ENCODE data around the gene SH2D2A. TPM values are rescaled to one million over a fixed set of nuclear protein-coding genes. Genes with fewer than 3 reads are reported as not detected.

SH2D2A gene
- total RNA-seq, 1 experiment from 2014 or later: 4.9 TPM

DNA sequence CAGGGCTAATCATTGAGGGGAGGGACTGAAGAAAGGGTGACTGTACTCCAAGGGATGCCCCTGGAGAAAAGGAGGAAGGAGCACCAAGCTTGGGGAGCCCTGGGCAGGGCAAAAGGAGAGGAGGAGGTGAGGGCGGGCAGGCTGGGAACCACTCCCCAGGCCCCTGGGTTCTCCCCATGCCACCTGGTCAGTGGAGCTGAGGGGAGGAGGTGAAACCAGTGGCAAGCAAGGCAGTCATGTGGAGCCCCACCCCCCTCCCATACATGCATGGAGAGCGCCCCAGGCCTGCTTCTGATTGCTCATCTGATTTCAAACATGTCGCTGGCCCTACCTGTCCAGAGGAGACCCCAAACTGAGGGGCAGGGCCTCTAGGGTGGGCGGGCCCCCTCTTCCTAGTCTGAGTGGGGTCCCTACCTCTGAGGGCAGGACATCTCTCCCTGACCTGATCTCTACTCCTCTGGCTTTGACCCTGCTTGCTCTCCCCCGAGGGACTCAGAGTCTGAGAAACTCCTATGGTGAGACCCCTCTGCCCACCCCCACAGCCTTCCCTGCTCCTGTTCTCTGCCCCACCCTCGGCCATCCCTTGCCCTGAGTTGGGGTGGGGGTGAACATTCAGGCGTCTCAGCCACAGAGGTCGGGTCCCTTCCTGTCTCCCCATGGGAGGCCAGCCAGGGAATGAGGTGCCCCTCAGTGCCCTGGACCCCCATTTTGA lies 23.7 kb upstream of the SH2D2A start:
- Mint-ChIP-seq H3K9me3 (no peaks in the 10 kb centered on the region), H3K27me3 (ENCODE audit: low read depth) (peaks cover 63% of the 10 kb centered on the region), H3K27ac (no peak overlapping the region), H3K4me3 (no peak overlapping the region), H3K36me3 (no peaks in the 10 kb centered on the region), H3K4me1 (peaks cover 10% of the 10 kb centered on the region)
- TF ChIP-seq, protein P1, sequence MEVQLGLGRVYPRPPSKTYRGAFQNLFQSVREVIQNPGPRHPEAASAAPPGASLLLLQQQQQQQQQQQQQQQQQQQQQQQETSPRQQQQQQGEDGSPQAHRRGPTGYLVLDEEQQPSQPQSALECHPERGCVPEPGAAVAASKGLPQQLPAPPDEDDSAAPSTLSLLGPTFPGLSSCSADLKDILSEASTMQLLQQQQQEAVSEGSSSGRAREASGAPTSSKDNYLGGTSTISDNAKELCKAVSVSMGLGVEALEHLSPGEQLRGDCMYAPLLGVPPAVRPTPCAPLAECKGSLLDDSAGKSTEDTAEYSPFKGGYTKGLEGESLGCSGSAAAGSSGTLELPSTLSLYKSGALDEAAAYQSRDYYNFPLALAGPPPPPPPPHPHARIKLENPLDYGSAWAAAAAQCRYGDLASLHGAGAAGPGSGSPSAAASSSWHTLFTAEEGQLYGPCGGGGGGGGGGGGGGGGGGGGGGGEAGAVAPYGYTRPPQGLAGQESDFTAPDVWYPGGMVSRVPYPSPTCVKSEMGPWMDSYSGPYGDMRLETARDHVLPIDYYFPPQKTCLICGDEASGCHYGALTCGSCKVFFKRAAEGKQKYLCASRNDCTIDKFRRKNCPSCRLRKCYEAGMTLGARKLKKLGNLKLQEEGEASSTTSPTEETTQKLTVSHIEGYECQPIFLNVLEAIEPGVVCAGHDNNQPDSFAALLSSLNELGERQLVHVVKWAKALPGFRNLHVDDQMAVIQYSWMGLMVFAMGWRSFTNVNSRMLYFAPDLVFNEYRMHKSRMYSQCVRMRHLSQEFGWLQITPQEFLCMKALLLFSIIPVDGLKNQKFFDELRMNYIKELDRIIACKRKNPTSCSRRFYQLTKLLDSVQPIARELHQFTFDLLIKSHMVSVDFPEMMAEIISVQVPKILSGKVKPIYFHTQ (CRISPR knock-in tag; IDR thresholded peaks at IDR 0.05): no peak
- no peak for TF ChIP-seq ZNF263 (CRISPR knock-in tag; IDR thresholded peaks at IDR 0.05; ENCODE audit: low read depth)
- no peak for TF ChIP-seq HMGA2 (CRISPR knock-in tag; IDR thresholded peaks at IDR 0.05)
- TF ChIP-seq, protein P2, sequence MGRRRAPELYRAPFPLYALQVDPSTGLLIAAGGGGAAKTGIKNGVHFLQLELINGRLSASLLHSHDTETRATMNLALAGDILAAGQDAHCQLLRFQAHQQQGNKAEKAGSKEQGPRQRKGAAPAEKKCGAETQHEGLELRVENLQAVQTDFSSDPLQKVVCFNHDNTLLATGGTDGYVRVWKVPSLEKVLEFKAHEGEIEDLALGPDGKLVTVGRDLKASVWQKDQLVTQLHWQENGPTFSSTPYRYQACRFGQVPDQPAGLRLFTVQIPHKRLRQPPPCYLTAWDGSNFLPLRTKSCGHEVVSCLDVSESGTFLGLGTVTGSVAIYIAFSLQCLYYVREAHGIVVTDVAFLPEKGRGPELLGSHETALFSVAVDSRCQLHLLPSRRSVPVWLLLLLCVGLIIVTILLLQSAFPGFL (CRISPR knock-in tag; IDR thresholded peaks at IDR 0.05; ENCODE audit: borderline replicate concordance): no peak
- no peak for TF ChIP-seq JAZF1 (CRISPR knock-in tag; IDR thresholded peaks at IDR 0.05)
- TF ChIP-seq, protein P3, sequence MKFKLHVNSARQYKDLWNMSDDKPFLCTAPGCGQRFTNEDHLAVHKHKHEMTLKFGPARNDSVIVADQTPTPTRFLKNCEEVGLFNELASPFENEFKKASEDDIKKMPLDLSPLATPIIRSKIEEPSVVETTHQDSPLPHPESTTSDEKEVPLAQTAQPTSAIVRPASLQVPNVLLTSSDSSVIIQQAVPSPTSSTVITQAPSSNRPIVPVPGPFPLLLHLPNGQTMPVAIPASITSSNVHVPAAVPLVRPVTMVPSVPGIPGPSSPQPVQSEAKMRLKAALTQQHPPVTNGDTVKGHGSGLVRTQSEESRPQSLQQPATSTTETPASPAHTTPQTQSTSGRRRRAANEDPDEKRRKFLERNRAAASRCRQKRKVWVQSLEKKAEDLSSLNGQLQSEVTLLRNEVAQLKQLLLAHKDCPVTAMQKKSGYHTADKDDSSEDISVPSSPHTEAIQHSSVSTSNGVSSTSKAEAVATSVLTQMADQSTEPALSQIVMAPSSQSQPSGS (CRISPR knock-in tag; IDR thresholded peaks at IDR 0.05; ENCODE audit: borderline replicate concordance, low read depth): no peak
- TF ChIP-seq GTF2I (CRISPR knock-in tag; conservative IDR thresholded peaks at IDR 0.05): no peak
- TF ChIP-seq, protein P4, sequence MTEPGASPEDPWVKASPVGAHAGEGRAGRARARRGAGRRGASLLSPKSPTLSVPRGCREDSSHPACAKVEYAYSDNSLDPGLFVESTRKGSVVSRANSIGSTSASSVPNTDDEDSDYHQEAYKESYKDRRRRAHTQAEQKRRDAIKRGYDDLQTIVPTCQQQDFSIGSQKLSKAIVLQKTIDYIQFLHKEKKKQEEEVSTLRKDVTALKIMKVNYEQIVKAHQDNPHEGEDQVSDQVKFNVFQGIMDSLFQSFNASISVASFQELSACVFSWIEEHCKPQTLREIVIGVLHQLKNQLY (CRISPR knock-in tag; IDR thresholded peaks at IDR 0.05): no peak
- TF ChIP-seq, protein P5, sequence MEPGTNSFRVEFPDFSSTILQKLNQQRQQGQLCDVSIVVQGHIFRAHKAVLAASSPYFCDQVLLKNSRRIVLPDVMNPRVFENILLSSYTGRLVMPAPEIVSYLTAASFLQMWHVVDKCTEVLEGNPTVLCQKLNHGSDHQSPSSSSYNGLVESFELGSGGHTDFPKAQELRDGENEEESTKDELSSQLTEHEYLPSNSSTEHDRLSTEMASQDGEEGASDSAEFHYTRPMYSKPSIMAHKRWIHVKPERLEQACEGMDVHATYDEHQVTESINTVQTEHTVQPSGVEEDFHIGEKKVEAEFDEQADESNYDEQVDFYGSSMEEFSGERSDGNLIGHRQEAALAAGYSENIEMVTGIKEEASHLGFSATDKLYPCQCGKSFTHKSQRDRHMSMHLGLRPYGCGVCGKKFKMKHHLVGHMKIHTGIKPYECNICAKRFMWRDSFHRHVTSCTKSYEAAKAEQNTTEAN (CRISPR knock-in tag; IDR thresholded peaks at IDR 0.05): no peak
- CTCF ChIA-PET: interaction anchor here (0.8 to 6.6 kb wide), 14 partner anchors 8 to 199 kb away, joined by 3 to 177 read pairs (median 12); partner anchors contain the start of genes BCAN, INSRR, LRRC71 and NTRK1
- no peak for ATAC-seq
- POLR2A ChIA-PET: no interaction called here
- no peak for DNase-seq (ENCODE audit: low spot score)

DNA sequence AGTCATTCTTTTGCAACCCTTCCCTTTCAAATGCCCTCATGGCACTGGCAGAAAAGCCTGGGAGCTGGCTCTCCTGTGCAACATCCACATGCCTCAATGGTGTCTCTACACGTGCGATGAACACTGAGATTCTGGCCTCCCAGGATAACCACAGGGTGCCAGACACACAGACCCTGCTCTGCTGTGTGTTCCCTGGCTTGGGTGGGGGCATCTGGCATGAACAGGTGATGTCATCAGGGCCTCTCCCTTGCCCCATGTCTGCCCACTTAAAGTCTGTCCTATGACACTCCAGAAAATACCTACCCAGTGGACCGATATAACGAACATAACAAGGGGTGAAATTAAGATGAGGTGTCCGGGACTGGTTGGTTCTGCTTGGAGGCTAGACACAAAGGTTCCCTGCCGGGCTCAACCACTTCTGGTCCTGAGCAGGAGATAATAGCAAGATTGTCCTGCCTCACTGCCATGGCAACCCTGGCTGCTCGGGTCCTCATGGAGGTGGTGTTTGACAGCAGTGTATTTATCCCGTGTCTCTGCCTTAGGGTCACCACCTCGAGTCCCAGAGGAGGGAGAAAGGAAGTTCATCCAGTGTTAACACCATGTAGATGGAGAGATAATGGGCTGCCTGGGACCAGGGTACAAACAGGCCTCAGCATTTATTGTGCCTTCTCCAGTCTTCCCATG lies 22.9 kb upstream of the SH2D2A start:
- peaks cover 7% of the 10 kb centered on the region for H3K4me1 Mint-ChIP-seq
- no peak for DNase-seq (ENCODE audit: low spot score)
- POLR2A ChIA-PET: no interaction called here
- H3K36me3 Mint-ChIP-seq: no peaks in the 10 kb centered on the region
- H3K4me3 Mint-ChIP-seq: no peak overlapping the region
- H3K27ac Mint-ChIP-seq: no peak overlapping the region
- ATAC-seq: no peak
- H3K9me3 Mint-ChIP-seq: no peaks in the 10 kb centered on the region
- CTCF ChIA-PET: interaction anchor here (1.0 to 6.6 kb wide), 31 partner anchors 9 to 194 kb away, joined by 3 to 177 read pairs (median 6); partner anchors contain the start of genes CRABP2, HDGF, INSRR and LRRC71
- H3K27me3 Mint-ChIP-seq (ENCODE audit: low read depth): peaks cover 61% of the 10 kb centered on the region
- TF ChIP-seq, protein P6, sequence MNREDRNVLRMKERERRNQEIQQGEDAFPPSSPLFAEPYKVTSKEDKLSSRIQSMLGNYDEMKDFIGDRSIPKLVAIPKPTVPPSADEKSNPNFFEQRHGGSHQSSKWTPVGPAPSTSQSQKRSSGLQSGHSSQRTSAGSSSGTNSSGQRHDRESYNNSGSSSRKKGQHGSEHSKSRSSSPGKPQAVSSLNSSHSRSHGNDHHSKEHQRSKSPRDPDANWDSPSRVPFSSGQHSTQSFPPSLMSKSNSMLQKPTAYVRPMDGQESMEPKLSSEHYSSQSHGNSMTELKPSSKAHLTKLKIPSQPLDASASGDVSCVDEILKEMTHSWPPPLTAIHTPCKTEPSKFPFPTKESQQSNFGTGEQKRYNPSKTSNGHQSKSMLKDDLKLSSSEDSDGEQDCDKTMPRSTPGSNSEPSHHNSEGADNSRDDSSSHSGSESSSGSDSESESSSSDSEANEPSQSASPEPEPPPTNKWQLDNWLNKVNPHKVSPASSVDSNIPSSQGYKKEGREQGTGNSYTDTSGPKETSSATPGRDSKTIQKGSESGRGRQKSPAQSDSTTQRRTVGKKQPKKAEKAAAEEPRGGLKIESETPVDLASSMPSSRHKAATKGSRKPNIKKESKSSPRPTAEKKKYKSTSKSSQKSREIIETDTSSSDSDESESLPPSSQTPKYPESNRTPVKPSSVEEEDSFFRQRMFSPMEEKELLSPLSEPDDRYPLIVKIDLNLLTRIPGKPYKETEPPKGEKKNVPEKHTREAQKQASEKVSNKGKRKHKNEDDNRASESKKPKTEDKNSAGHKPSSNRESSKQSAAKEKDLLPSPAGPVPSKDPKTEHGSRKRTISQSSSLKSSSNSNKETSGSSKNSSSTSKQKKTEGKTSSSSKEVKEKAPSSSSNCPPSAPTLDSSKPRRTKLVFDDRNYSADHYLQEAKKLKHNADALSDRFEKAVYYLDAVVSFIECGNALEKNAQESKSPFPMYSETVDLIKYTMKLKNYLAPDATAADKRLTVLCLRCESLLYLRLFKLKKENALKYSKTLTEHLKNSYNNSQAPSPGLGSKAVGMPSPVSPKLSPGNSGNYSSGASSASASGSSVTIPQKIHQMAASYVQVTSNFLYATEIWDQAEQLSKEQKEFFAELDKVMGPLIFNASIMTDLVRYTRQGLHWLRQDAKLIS (CRISPR knock-in tag; IDR thresholded peaks at IDR 0.05; ENCODE audit: borderline replicate concordance): no peak
- TF ChIP-seq, protein P7, sequence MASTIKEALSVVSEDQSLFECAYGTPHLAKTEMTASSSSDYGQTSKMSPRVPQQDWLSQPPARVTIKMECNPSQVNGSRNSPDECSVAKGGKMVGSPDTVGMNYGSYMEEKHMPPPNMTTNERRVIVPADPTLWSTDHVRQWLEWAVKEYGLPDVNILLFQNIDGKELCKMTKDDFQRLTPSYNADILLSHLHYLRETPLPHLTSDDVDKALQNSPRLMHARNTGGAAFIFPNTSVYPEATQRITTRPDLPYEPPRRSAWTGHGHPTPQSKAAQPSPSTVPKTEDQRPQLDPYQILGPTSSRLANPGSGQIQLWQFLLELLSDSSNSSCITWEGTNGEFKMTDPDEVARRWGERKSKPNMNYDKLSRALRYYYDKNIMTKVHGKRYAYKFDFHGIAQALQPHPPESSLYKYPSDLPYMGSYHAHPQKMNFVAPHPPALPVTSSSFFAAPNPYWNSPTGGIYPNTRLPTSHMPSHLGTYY (CRISPR knock-in tag; IDR thresholded peaks at IDR 0.05): no peak

Data from WTC11 (cell line).